HPDE6-E6E7 (cell line): ENCODE data around the gene SCFD2.
"Not testable (repeated sequence)": the region's sequence is repeated elsewhere in the genome, so short reads cannot be mapped to it uniquely, and the experiment has no call there.

Experiments
- DNase-seq: peaks from one replicate; pipeline ENCODE4 v3.0.0; 2011; ENCODE audit warnings: missing footprints; ENCODE audit errors: extremely low spot score

The SCFD2 gene

DNA sequence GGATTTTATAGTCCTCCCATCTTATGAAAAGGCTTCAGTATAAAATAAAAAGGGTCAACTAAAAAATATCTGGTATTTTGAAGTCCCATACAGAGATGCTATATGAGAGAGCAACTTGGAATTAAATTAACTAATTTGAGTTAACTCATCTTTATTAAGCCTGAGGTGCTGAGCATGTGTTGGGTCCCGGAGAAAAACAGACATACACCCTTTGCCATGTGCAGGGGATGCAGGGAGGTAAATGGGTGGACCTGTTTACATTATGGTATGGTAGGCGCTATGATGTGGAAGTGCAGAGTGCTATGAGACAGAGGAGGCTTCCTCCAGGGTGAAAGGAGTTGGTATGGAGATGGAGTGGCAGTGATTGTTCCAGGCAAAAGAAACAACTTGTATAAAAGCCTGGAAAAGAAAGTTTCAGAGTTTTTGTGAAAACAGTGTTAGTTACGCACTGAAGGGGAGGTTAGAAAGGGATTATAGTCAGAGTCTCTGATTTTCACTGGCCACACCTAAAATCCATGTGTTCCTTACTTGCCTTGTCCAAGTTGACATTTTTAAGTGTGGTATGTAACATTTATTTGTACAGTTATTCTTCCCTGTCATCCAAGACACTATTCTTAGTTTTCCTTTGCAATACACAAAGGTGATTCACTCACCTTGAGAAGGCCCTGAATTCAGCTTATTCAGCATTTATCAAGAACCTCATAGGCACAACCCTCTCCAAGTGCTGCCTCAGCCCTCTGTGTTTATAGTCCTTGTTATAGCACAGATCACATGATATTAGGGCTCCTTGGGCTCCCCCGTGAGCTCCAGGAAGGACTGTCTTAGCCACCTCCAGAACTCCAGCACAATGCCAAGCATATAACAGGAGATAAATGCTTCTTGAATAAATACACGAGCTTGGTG, 351.7 kb downstream of the SCFD2 start:
- no peak for DNase-seq

DNA sequence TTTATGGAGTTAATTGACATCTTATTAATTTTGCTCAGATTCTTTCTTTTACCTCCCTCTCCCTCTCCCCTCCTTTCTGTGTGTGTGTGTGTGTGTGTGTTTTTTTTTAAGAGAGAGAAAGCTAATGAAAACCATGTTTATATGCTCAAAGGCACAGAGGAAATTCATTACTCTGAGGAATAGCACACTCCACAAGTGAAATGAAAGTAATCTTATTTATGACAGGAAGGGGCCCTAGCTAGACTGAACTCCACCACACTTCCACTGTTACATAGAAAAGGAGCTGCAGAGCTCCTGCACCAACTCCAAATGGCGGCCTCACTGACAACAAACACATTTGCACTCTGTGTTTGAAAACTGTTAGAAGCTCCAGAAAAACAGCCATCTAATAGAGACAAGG, 353.1 kb downstream of the SCFD2 start:
- DNase-seq: no peak

DNA sequence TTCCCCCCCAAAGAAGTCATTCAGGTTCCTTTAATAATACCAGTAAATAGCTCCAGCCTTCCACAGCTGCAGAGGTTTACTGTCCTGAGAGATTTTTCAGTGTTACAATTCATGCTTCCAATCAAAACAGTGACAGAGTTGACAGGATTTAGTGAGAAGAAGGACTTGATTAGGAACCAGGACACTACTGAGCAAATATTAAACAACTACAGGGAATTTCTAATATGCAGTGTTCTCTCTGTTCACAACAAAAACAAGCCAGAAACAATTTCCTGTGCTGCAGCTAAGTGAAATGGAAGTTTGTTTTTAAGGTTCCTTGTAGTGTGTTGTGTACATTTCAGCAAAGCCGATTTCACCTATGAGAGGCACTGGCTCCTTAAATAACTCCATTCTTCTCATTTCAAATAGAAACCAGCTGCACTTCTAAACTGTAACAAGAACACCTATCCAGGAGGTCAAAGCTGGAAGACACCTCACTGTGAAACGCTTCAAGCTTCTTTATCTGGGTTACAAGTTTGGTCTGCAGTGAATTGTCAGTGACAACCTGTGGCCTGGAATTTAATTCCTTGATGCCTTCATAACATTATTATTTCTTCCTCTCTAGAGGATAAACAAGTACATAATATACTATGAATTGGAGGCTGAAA, 354.5 kb downstream of the SCFD2 start:
- no peak for DNase-seq

DNA sequence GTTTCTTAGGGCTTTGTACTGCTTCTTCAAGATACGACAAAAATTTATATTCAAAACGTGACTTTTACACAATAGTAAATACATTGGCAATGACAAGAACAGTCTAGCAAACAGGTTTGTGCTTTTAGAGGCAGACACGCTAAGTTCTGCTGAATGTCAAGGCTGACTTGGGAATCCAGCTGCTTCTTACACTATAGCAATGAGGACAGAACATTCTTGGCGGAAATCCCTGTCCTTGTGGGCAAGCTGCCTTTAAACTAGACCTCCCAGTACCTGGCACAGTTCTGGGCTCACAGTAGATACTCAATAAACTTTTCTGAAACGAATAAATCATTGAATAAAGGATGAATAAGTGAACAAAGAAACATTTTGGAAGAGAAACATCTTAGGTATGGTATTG, 355.5 kb downstream of the SCFD2 start:
- DNase-seq: no peak

DNA sequence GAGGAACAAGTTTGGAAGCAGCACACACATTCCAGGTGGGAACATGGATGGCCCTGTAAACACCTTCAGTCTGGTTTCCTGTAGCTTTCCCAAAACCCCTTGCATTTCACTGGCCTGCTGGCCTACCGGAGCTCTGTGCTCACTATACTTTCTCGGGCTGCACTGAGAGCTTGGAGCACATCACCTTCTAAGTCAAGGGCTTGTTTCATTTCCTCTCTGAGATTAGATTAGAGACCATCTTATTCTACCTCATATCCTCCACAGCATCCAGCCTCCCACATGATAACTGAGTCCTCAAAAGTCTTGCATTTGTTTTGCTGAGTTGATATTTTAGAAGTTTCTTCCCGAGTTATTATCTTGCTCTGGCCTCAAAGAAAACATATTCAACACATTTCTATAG, 356.0 kb downstream of the SCFD2 start:
- DNase-seq: no peak

DNA sequence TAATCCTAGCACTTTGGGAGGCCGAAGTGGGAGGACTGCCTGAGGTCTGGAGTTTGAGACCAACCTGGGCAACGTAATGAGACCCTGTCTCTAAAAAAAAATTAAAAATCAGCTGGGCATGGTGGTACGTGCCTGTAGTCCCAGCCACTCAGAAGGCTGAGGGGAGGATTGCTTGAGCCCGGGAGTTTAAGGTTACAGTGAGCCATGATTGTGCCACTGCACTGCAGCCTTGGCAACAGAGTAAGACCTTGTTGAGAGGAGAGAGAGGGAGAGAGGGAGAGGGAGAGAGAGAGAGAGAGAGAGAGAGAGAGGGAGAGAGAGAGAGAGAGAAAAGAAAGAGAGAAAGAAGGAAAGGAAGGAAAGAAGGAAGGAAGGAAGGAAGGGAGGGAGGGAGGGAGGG, 358.8 kb downstream of the SCFD2 start:
- DNase-seq: no peak

DNA sequence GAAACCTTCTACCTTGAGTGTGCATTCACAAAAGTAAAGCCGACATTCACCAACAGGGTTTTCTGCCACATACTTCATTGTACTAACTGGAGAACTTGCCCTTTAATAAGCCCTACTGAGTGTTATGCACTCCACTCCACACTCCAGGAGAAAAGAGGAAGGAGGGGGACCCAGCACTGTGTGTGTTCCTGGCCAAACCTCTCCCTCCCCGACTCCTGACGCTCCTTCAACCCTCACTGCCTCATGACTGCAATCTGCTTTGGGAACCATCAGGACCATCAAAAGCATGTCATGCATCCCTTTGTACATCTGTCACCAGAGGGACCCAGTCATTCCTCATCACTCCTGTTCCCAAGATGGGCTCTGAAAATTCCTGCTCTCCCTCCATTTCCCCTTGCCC, 360.1 kb downstream of the SCFD2 start:
- no peak for DNase-seq

DNA sequence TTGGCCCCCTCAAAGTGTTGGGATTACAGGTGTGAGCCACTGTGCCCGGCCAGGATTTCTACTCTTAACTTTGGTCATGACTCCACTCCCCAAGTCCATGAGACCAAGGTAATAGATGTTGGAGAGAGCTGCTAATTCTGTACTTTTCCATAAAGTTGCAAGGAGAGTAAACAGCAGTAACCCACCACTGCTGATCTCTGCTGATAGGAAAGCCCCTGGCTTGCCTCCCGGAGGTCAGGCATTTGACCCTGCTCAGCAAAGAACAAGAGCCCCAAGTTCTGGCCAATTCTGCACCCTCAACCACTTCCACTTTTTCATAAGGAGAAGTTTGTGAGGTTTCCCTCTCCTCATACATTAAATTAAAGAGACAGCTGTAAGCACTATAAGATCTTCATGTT, 360.7 kb downstream of the SCFD2 start:
- DNase-seq: no peak

DNA sequence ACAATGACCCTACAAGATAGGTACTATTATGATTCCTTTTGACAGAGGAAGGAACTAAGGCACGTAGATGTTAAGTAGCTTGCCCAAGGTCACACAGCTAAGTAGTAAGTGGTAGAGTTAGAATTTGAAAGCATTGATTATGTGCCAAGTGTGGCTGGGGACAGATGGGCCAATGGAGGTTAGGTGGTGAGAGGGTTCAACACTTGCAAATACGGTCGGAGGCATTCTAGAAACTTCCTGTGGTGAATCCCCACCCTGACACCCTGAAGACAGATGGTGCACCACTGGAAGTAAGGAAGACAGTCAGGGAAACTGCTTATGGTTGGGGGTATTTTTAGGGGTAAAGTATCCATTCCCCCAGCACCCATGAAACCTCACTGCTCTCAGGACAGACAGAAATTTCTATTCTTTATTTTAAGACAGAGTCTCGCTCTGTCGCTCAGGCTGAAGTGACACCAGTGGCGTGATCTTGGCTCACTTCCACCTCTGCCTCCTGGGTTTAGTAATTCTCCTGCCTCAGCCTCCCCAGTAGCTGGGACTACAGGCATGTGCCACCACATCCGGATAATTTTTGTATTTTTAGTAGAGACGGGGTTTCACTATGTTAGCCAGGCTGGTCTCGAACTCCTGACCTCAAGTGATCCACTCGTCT, 361.2 kb downstream of the SCFD2 start:
- no peak for DNase-seq

DNA sequence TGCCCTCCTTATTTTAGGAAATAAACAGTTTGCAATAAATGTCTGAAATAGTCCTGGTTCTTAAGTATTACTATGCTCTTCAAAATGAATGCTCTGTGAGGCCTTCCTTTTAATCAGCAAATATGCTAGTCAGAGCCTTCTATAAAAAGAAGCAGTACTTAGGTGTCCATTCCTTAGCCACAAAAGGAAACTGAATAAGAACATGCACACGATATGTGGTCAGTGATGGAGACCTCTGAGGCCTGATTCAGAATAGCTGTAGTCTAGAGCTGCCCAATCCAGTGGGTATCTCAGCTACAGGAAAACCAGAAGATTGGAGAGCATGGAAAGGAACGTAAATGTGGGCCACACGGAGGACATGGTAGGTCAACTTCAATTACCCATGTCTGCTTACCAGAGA, 361.9 kb downstream of the SCFD2 start:
- no peak for DNase-seq

DNA sequence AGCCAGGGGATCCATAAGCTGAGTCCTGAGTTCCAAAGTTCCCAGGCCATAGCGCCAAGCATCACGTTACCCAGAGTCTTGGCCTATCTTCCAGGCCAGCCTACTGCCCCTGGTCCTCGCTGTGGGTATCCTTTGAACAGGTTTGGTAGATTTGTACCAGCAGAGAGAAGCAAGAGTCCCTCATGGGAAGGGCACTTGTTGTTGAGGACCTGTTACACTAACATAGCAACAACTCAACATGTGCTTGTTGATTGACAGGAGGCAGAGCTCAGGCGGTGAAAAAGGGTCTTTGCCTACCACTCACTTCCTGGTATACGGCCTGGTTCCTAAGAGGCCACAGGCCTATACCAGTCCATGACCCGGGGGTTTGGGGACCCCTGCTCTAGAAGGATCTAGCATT, 365.3 kb downstream of the SCFD2 start:
- no peak for DNase-seq

DNA sequence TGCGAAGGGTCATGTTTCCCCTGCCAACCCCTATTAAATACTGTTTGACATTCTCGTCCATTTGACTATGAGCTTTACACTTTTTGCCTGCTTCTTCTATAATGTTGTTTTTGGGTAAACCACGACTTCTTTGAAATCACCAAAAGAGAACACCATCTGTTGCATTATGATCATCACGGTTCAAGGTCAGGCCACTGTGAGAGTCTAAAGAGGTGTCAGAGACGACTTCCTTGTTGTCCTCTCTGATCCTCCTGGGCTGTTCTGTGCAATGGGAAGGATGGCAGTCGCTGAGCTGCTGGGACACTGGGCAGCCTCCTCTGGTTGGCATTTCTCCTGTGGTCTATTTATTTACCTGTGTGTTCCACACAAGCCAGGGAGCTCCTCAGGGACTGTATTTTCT, 366.2 kb downstream of the SCFD2 start:
- no peak for DNase-seq

DNA sequence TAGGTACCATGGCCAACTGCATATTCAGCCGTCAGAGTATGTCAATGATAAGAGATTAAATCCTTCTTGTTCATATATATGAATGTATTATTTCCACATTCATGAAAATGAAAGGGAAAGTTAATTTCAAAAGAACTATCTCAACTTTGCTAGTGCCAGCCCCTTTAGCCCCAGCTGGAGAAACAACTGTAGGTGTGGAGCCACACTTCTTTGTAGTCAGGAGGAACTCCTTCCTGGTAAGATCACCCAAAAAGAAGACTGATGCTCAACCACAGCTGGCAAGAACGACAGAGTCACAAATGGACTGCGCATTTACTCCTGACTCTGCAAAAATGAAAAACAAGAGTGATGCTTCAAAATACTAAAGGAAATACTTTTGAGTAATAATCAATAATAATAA, 367.4 kb downstream of the SCFD2 start:
- no peak for DNase-seq

DNA sequence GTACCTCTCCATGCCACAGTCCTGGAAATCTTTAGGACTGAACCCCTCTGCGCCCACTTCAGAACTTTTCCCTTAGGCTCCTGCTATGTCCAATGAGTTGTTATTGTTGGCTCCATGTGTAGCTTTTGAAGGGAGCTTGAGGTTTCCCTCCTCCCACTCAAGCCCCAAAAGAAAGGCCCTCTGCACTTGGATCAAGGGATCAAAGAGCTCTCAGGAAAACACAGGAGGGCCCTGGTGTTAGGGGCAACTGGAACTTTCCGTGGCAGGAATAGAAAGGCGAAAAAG, 368.8 kb downstream of the SCFD2 start:
- DNase-seq: no peak

DNA sequence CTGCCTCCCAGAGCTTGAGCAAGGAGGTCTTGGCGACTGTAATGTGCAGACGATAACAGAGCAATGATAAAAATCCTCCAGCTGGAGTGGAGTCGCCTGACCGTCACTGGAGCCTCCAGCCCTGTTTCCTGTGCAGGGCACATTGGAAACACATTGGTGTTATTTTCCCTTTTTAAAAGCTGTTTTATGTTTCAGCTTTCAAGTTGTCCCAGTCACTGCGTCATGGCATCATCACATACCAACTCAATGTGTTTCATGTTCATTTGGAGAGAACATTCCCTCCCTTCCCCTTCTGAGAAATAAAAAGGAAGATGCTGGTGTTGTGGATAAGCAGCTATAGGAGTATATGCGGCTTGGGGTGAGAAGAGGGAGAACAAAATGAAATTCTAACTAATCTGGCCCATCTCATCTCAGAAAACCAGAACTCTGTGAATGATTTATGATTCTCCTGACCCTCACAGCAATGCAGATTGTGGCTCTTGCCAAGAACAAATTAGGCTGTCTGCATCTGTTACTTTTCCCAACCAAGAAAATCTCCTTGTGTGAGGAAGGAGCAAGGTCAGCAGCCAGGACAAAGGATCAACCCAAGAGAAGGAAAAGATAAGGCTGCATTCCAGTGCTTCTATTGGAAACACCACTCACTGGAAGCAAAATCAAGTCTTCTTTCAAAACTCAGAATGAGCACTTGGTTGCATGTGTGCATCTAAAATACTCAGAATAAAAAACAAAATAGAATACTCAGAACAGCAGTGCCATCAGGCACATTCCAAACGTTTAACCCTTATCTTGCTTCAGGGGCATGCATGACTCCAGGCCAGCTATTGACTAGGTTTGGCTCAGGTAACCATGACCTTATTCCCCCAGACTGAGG, 369.4 kb downstream of the SCFD2 start:
- DNase-seq: no peak

DNA sequence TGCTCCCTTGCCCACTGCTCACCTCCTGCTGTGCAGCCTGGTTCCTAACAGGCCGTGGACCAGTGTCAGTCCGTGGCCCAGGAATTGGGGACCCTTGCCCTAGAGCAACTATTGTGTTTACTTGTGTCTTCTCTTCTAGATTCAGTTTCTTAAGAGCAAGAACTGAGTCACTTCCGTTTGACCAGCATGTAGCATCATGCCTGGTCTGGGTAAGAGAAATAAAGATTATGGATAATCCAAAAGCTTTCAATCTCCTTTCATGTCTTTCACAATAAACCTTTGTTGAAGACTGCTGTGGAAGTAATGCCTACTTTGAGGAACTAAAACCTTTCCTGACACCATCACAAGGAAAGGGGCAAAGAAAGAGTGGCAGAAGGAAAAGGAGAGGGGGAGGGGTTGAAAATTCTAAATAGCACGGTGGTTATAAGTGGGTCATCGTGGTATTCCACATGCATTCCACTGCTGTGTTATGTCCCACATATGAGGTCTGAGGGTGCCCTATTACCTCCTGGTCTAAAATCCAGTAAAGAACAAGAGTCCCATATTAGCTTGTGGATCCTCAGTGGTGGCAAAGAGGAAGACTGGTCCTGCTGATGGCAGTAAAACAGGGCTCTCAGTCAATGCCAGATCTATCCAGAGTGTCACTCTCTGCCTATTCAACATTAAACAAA, 370.4 kb downstream of the SCFD2 start:
- no peak for DNase-seq

DNA sequence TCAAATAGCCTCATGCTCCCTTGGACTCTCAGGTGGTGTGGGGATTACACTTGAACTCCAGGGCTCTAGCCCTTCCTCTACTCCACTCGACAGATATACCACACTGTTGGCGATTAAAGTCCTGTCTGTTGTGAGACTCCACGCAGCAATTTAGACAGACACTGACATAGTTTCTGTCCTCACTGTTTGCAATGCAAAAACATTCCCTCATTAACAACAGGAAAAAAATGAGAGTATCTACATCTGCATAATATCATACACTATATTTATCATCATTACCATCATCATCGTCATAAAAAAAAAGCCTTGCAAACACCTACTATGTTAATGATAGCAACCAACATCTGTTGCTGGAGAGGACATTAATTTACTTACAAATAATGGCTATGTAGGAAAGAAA, 371.3 kb downstream of the SCFD2 start:
- no peak for DNase-seq

DNA sequence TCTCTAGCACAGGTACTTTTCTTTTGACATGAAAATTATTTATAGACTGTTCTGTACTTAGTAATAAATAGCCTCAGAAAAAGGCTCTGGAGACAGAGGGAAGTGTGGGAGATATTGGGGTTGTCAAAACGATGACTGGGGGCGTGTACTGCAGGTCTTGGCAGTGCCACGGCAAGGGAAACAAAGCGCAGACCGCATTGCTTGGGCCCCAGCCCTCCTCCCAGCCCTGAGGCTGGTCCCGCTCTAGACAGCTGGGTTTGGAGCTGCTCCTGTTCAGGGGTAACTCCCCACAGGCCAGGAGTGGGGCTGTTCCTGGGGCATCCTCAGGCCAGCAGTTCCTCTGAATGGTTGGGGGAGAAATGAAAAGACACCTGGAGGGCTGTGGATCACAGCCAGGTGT, 372.1 kb downstream of the SCFD2 start:
- no peak for DNase-seq

DNA sequence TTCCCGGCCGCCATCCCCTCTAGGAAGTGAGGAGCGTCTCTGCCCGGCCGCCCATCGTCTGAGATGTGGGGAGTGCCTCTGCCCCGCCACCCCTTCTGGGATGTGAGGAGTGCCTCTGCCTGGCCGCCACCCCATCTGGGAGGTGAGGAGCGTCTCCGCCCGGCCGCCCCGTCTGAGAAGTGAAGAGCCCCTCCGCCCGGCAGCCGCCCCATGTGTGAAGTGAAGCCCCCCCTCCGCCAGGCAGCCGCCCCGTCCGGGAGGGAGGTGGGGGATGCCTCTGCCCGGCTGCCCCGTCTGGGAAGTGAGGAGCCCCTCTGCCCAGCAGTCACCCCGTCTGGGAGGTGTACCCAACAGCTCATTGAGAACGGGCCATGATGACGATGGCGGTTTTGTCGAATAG, 373.3 kb downstream of the SCFD2 start:
- DNase-seq: not testable (repeated sequence)

DNA sequence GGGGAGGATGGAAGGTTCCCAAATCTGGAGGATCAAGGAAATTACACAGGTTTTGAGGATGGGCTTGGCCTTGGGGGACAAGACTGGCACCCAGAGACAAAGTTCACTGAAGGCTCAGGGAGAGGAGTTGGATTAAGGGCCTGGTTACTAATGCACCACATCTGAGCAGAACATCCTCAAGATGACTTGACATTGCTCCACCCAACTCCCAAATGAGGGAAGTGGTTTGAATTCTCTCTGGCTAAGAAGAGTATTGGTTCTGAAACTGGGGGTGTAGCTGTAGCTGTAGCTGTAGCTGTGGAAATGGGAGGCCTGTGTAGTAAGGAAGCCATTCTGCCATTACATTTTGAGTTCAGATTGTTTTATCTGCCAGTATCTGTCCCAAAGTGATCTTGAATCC, 374.4 kb downstream of the SCFD2 start:
- DNase-seq: no peak

DNA sequence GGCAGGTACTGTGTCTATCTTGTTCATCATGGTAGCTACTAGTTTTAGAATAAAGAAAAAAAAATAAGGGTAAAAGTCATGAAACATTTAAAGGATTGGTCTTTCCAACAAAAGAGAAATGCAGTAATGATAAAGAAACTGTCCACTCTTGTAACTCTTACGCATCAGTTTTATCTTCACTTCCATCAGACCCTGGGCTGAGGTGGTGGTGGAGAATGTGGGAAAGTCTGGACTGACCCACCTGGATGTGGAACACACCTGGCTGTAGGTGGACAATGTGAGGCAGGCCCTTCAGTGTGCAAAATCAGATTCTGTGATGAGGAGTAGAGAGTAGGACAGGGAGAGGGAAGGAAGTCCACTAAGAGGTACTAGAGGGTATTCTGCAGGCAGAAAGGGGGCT, 375.2 kb downstream of the SCFD2 start:
- DNase-seq: no peak

DNA sequence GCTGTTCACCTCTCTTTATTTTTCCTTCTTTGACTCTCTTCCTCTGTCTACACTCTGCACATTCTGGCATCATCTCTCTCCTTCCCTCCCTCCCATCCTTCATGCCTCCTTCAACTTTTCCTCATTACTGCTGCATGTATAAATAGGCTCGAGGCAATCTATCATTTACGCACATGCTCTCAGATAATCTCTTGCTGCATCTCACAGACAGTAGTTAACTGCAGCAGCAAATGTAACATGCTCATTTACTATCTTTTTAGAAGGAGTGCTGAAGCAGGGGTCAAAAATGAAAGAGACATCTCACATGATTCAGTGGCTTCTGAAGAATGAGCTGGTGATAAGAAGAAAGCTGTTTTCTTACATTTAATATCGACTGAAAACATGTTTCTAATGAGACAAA, 376.0 kb downstream of the SCFD2 start:
- no peak for DNase-seq
